Transverse colon (tissue), 4 donors: ENCODE measurements around the gene SWT1. TPM values are rescaled to one million over a fixed set of nuclear protein-coding genes. Genes with fewer than 3 reads are reported as not detected.

Source experiments
- DNase-seq: peaks from one replicate; pipeline ENCODE4 v3.0.0-alpha.2; 2019
- H3K27ac ChIP-seq, 4 donors: fragments of 200-600 bp; sonication (generic); 2 replicates each; pipeline ENCODE4 v1.5.1; 2016 to 2018; ENCODE audit warnings: inconsistent platforms in 4 of 4
- H3K27me3 ChIP-seq: fragments of 200-600 bp; sonication (generic); 2 replicates; pipeline ENCODE4 v1.5.1; 2017; ENCODE audit warnings: inconsistent platforms
- H3K36me3 ChIP-seq, 4 donors: fragments of 200-600 bp; sonication (generic); 2 replicates each; pipeline ENCODE4 v1.5.1; 2017 to 2019; ENCODE audit warnings: inconsistent platforms in 4 of 4
- H3K4me1 ChIP-seq, 4 donors: fragments of 200-600 bp; sonication (generic); 2 replicates each; pipeline ENCODE4 v1.5.1; 2017 to 2020; ENCODE audit warnings: inconsistent platforms in 4 of 4
- H3K4me3 ChIP-seq, 4 donors: fragments of 200-600 bp; sonication (generic); 1 replicate in 1 of 4; 2 replicates in 3 of 4; pipeline versions ENCODE4 v1.5.1 to v1.6.1; 2017 to 2019; ENCODE audit warnings: inconsistent platforms in 4 of 4
- H3K9me3 ChIP-seq, 2 donors: fragments of 200-600 bp; sonication (generic); 2 replicates each; pipeline ENCODE4 v1.5.1; 2017 to 2019; ENCODE audit warnings: inconsistent platforms in 2 of 2
- EP300 ChIP-seq: sonication (generic); formaldehyde crosslinking; IDR thresholded peaks from one replicate; pipeline ENCODE4 v1.6.1; 2017; ENCODE audit warnings: antibody characterized with exemption, low read depth
- POLR2A ChIP-seq: fragments of 450-650 bp; IDR thresholded peaks from one replicate; pipeline ENCODE4 v1.6.1; 2016; ENCODE audit warnings: antibody characterized with exemption, mild to moderate bottlenecking, moderate library complexity
- POLR2AphosphoS5 ChIP-seq, 3 donors: sonication (generic); formaldehyde crosslinking; IDR thresholded peaks; one replicate each; pipeline ENCODE4 v1.6.1; 2016; ENCODE audit warnings: antibody characterized with exemption in 3 of 3
- WGBS, 2 donors: methylation state at CpG; one replicate each; pipeline ENCODE4 v1.1.5; 2018; ENCODE audit warnings: low coverage in 1 of 2; 5-methylcytosine and 5-hydroxymethylcytosine counted together
- in situ Hi-C, 4 donors: fragments of 200-750 bp; cut with MboI; loops; one replicate each; pipeline versions ENCODE4 v1.15.0 to v1.15.1; 2017; ENCODE audit warnings: low sequenced_read_pairs in 3 of 4, low pct_ligation_motif_present in 1 of 4, low pct_unique_long_range_greater_than_20kb in 1 of 4
- intact Hi-C: fragments of 100-400 bp; cut with DNase I; formaldehyde crosslinking; loops from one replicate; pipeline ENCODE4 v1.15.1; 2023; ENCODE audit warnings: low total_unique reads
- total RNA-seq, 4 donors: library from RNA; depleted of rRNA; stranded (reverse); fragments of >200 nt; gene quantifications; one replicate each; pipeline ENCODE4 v1.1.0, GENCODE V29; 2016
- TF ChIP-seq, protein P1 (sequence below), 5 experiments: fragments of 200-600 bp in 3 of 5; fragments of 450-650 bp in 2 of 5; sonication (generic) in 3 of 5; IDR thresholded peaks; 1 replicate in 2 of 5; 2 replicates in 3 of 5; pipeline ENCODE4 v1.5.1; 2016 to 2017; ENCODE audit warnings: antibody characterized with exemption in 5 of 5, inconsistent platforms in 3 of 5, mild to moderate bottlenecking in 2 of 5, moderate library complexity in 1 of 5

The SWT1 gene
- total RNA-seq, 4 donors from 2014 or later: 2.8 to 12.3 (median 10.1) TPM

DNA sequence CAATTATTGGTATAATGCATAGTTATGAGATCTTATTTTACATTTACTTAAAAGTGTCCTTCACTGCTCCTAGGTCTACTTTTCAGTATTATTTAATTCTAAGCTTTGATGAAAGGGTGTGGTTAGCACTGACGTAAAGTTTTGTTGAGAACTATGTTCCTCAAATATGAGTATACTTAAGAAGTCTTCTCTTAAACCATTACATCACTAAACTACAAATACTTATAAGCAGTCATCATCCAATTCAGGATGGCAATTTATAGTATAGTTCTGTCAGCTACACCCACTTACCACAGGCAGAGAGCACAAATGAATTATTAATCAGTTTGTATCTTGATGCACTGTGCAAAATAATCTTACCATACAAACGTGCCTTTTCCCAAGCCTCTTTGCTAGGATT lies 27.3 kb upstream of the SWT1 start:
- WGBS, 2 donors: 69 to 88% methylated on average over 1 to 2 of the region's 2 CpGs
- Histone ChIP-seq H3K27me3 (no peaks in the 10 kb centered on the region), H3K4me3 (no peak overlapping the region), H3K27ac (no peak overlapping the region), H3K4me1 (no peaks in the 10 kb centered on the region), H3K9me3 (peaks cover 4 to 6% of the 10 kb centered on the region in 2 donors), H3K36me3 (peaks cover 0 to 63% (median 23%) of the 10 kb centered on the region in 4 donors)
- intact Hi-C loops (no loop called here), in situ Hi-C loops (loop anchor here in 1 of 4 donors (25.0 kb wide), 1 partner anchor 1208 kb away; no protein-coding TSS in a partner anchor)
- no peak for DNase-seq
- TF ChIP-seq POLR2A (no peak), EP300 (no peak), POLR2AphosphoS5 (IDR thresholded peaks at IDR 0.05) (no peak)
- TF ChIP-seq, protein P1, sequence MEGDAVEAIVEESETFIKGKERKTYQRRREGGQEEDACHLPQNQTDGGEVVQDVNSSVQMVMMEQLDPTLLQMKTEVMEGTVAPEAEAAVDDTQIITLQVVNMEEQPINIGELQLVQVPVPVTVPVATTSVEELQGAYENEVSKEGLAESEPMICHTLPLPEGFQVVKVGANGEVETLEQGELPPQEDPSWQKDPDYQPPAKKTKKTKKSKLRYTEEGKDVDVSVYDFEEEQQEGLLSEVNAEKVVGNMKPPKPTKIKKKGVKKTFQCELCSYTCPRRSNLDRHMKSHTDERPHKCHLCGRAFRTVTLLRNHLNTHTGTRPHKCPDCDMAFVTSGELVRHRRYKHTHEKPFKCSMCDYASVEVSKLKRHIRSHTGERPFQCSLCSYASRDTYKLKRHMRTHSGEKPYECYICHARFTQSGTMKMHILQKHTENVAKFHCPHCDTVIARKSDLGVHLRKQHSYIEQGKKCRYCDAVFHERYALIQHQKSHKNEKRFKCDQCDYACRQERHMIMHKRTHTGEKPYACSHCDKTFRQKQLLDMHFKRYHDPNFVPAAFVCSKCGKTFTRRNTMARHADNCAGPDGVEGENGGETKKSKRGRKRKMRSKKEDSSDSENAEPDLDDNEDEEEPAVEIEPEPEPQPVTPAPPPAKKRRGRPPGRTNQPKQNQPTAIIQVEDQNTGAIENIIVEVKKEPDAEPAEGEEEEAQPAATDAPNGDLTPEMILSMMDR (IDR thresholded peaks at IDR 0.05): no peak

GRCh38 chr1:185132534-185132933 lies 24.4 kb upstream of the SWT1 start:
- no peaks in the 10 kb centered on the region for H3K27me3 ChIP-seq
- no peak for DNase-seq
- peaks cover 4 to 6% of the 10 kb centered on the region in 2 donors for H3K9me3 ChIP-seq
- H3K36me3 ChIP-seq: peaks cover 0 to 55% (median 19%) of the 10 kb centered on the region in 4 donors
- intact Hi-C loops (no loop called here), in situ Hi-C loops (loop anchor here in 1 of 4 donors (25.0 kb wide), 1 partner anchor 1205 kb away; no protein-coding TSS in a partner anchor)
- no peak overlapping the region for H3K4me3 ChIP-seq
- no peak overlapping the region for H3K27ac ChIP-seq
- TF ChIP-seq POLR2AphosphoS5 (IDR thresholded peaks at IDR 0.05) (no peak), EP300 (no peak), POLR2A (no peak)
- TF ChIP-seq, protein P1 (IDR thresholded peaks at IDR 0.05): no peak
- H3K4me1 ChIP-seq: no peaks in the 10 kb centered on the region
- WGBS, 2 donors: 94 to 100% methylated on average over 1 of the region's 1 CpG

DNA sequence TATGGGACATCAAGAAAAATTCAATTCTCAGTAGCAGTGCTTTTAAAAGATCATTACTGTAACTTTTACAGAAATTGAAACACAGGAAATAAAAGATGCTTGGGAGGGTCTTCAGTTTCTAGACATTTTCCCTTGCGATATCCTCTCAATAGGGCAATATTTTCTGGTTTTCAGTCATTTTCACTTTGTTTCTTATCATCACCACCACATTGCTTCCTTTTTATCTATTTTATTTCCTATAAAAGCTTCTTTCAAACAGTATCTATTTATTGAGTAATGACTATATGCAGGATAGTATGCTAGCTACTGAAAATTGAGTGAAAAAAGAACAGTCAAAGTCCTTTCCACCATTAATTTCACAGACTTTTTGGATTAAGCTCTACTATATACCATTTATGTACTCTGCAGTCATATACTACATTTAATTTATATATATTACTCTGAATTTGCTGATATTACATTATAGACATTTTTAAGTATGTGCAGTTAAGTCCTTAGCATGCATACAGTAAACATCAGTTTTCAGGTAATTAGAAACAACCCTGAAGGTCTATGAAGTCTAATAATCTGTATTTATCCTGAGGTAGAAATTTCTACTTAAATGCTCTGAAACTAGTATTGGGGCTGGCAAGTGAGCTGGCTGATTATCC lies 18.9 kb upstream of the SWT1 start:
- DNase-seq: no peak
- TF ChIP-seq, protein P1 (IDR thresholded peaks at IDR 0.05): no peak
- TF ChIP-seq POLR2A (no peak), POLR2AphosphoS5 (IDR thresholded peaks at IDR 0.05) (no peak), EP300 (no peak)
- Histone ChIP-seq H3K4me3 (no peak overlapping the region), H3K9me3 (no peaks in the 10 kb centered on the region), H3K27ac (no peak overlapping the region), H3K4me1 (no peaks in the 10 kb centered on the region), H3K36me3 (peaks cover 0 to 73% (median 10%) of the 10 kb centered on the region in 4 donors), H3K27me3 (no peaks in the 10 kb centered on the region)
- intact Hi-C loops (no loop called here), in situ Hi-C loops (loop anchor here in 1 of 4 donors (25.0 kb wide), 1 partner anchor 1199 kb away; no protein-coding TSS in a partner anchor)
- 100% methylated on average over 1 of the region's 1 CpG for WGBS, 2 donors

GRCh38 chr1:185139246-185139645 lies 17.7 kb upstream of the SWT1 start:
- H3K36me3 ChIP-seq: peaks cover 0 to 72% (median 10%) of the 10 kb centered on the region in 4 donors
- H3K4me1 ChIP-seq: no peaks in the 10 kb centered on the region
- no peaks in the 10 kb centered on the region for H3K9me3 ChIP-seq
- 100% methylated on average over 4 of the region's 4 CpGs for WGBS, 2 donors
- no peaks in the 10 kb centered on the region for H3K27me3 ChIP-seq
- no peak for TF ChIP-seq POLR2A
- no peak for DNase-seq
- H3K27ac ChIP-seq: no peak overlapping the region
- intact Hi-C loops (no loop called here), in situ Hi-C loops (loop anchor here in 1 of 4 donors (25.0 kb wide), 1 partner anchor 1198 kb away; no protein-coding TSS in a partner anchor)
- H3K4me3 ChIP-seq: no peak overlapping the region
